ENCODE data around the gene PIK3R1. TPM values are rescaled to one million over a fixed set of nuclear protein-coding genes. Genes with fewer than 3 reads are reported as not detected.

The PIK3R1 gene
- total and polyA plus RNA-seq, 4 donors, result 73.3 to 123 (median 88.3) TPM

DNA sequence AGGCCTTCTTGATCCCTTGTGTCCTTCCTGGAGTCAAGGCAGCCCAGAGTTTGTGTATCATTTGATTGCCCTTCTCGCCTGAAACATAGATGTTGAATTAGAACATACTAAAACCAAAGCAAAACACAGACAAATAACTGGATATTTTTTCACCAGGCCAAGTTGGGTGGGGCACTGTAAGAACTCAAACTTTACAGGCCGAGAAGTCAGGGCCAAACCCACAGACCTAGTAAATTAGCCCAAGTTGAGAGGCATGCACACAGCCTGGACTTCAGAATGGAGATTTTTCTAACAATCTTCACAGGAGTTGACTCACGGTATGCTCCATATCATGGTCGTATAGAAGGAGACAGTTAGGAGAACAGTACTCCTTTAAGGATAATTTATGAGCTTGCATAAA, 121.7 kb downstream of the PIK3R1 start:
- Histone ChIP-seq H3K9me3 (ENCODE audit: control insufficient read depth, insufficient read depth, low read length) (no peaks in the 10 kb centered on the region), H3K4me3 (ENCODE audit: low read depth, low read length) (no peak overlapping the region), H3K4me1 (ENCODE audit: control insufficient read depth, insufficient read depth, low read length) (no peaks in the 10 kb centered on the region), H3K27me3 (ENCODE audit: control insufficient read depth, insufficient read depth, low read length) (no peaks in the 10 kb centered on the region), H3K27ac (ENCODE audit: low read depth, low read length) (no peak overlapping the region), H3K36me3 (ENCODE audit: control insufficient read depth, insufficient read depth, low read length) (no peaks in the 10 kb centered on the region)
- WGBS (ENCODE audit: insufficient coverage), result no CpG with 5 or more reads among the region's 4 CpGs
- no peak for DNase-seq (ENCODE audit: low read depth in 4 of 6, low spot score in 6 of 6)

DNA sequence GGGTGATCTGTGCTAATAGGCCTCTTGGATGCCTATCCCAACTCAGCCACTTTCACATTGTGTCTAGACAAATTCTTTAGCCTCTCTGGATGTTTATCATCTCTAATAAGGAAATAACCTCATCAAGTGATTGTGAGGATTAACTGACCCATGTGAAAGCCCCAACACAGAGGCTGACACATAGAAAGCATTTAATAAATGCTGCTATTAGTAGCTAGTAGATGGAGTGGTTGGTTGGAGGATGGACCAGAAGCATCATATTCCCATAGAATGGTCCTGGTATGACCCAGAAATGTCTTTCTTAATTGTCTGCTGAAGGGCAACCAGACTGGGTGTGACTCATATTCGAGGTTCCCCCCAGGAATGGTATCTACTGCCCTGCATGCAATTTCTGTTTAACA, 124.4 kb downstream of the PIK3R1 start:
- no CpG with 5 or more reads among the region's 1 CpG for WGBS (ENCODE audit: insufficient coverage)
- Histone ChIP-seq H3K4me1 (ENCODE audit: control insufficient read depth, insufficient read depth, low read length) (no peaks in the 10 kb centered on the region), H3K4me3 (ENCODE audit: low read depth, low read length) (no peak overlapping the region), H3K27me3 (ENCODE audit: control insufficient read depth, insufficient read depth, low read length) (no peaks in the 10 kb centered on the region), H3K36me3 (ENCODE audit: control insufficient read depth, insufficient read depth, low read length) (no peaks in the 10 kb centered on the region), H3K27ac (ENCODE audit: low read depth, low read length) (no peak overlapping the region), H3K9me3 (ENCODE audit: control insufficient read depth, insufficient read depth, low read length) (no peaks in the 10 kb centered on the region)
- DNase-seq (ENCODE audit: low read depth in 4 of 6, low spot score in 6 of 6), result no peak

DNA sequence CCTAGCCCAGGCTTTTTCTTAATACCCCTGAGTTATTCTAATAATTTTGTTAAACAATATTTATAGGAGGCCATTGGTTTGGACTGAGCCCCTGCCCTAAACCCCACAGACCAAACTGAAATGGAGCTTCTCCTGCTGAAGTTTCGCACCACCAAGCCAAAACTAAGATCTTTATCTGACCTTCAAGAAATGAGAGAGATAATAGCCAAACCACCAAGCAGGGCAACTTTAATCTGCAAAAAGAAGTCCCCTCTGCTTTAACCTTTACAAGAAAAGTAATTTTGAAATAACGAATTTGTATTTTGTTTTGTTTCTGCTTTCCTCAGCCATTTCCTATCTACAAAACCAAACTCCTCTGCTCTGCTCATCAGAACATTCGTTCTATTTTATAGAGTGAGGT, 125.5 kb downstream of the PIK3R1 start:
- WGBS (ENCODE audit: insufficient coverage), result no CpG with 5 or more reads among the region's 3 CpGs
- Histone ChIP-seq H3K27ac (ENCODE audit: low read depth, low read length) (no peak overlapping the region), H3K4me3 (ENCODE audit: low read depth, low read length) (no peak overlapping the region), H3K27me3 (ENCODE audit: control insufficient read depth, insufficient read depth, low read length) (no peaks in the 10 kb centered on the region), H3K4me1 (ENCODE audit: control insufficient read depth, insufficient read depth, low read length) (no peaks in the 10 kb centered on the region), H3K9me3 (ENCODE audit: control insufficient read depth, insufficient read depth, low read length) (no peaks in the 10 kb centered on the region), H3K36me3 (ENCODE audit: control insufficient read depth, insufficient read depth, low read length) (no peaks in the 10 kb centered on the region)
- DNase-seq (ENCODE audit: low read depth in 4 of 6, low spot score in 6 of 6), result no peak

DNA sequence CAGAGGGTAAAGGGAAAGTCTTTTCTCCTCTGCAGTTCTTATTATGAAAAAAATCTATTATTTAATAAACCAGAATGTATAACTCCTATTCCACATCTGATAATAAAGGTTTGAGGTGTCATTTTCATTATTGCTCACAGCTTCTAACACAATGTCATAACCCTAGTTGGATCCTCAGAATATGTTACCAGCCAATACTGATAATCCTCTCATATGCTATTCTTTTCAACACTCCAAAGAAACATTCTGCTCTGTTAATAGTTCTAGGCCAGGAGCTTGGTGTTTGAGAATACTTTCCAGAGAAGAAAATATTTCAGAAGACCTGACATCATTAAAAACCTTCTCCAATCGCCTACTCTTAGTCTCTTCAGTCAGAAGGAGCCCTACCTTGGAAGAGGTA, 127.1 kb downstream of the PIK3R1 start:
- Histone ChIP-seq H3K27me3 (ENCODE audit: control insufficient read depth, insufficient read depth, low read length) (no peaks in the 10 kb centered on the region), H3K27ac (ENCODE audit: low read depth, low read length) (no peak overlapping the region), H3K4me3 (ENCODE audit: low read depth, low read length) (no peak overlapping the region), H3K9me3 (ENCODE audit: control insufficient read depth, insufficient read depth, low read length) (no peaks in the 10 kb centered on the region), H3K4me1 (ENCODE audit: control insufficient read depth, insufficient read depth, low read length) (no peaks in the 10 kb centered on the region), H3K36me3 (ENCODE audit: control insufficient read depth, insufficient read depth, low read length) (no peaks in the 10 kb centered on the region)
- WGBS (ENCODE audit: insufficient coverage), result no CpG with 5 or more reads among the region's 1 CpG
- no peak for DNase-seq (ENCODE audit: low read depth in 4 of 6, low spot score in 6 of 6)

DNA sequence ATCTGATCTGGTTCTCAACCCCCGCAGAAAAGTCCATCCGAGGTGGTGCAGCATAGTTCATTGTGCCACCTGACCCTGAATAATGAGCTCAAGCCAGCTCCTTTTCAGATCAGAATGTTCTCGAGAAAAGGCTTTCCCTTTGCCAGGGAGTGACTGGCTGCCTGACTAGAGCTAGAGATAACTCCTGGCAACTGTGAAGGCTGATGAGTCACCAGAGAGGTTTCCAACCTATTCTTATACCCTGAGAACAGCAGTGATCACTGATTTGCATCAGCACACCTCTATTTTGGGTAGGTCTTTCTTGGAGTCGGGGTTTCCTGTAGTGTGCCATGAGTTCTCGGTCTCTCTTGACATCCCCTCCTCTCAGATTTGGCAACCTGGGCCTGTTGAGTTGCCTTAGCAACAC, 127.9 kb downstream of the PIK3R1 start:
- Histone ChIP-seq H3K9me3 (ENCODE audit: control insufficient read depth, insufficient read depth, low read length) (peaks cover 3% of the 10 kb centered on the region), H3K27ac (ENCODE audit: low read depth, low read length) (no peak overlapping the region), H3K4me1 (ENCODE audit: control insufficient read depth, insufficient read depth, low read length) (no peaks in the 10 kb centered on the region), H3K27me3 (ENCODE audit: control insufficient read depth, insufficient read depth, low read length) (no peaks in the 10 kb centered on the region), H3K36me3 (ENCODE audit: control insufficient read depth, insufficient read depth, low read length) (no peaks in the 10 kb centered on the region), H3K4me3 (ENCODE audit: low read depth, low read length) (no peak overlapping the region)
- WGBS (ENCODE audit: insufficient coverage), result 54% methylated on average over 3 of the region's 5 CpGs
- no peak for DNase-seq (ENCODE audit: low read depth in 4 of 6, low spot score in 6 of 6)

DNA sequence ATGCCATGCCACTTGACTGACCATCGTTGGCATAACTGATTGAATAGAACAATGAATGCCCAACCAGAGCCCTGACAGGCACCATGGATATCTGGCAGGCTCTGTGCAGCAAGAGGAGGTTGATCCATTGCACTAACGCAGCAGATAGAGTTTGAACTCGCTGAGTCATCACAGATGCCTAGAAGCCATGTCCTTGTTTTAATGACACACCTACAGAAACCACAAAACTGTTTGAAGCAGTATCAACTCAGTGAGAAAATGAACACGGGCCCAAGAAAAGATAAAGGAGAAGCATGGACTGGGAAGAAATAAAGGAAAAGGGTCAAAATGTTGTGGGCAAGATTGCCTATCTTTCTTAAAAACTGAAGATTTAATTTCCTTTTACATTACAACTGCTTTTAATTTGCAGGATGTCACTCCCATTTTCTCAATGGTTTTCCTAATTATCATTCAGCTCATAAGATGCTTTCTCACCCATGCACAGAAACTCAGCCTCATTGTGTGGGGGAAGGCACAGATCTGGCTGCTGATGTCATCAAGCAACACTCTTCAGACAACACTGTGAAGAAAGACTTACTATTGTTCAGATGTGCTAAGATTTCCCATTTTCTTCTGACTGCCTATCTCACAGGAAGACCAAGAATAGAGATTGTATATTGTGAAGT, 129.0 kb downstream of the PIK3R1 start:
- peaks cover 3% of the 10 kb centered on the region for H3K9me3 ChIP-seq (ENCODE audit: control insufficient read depth, insufficient read depth, low read length)
- DNase-seq (ENCODE audit: low read depth in 4 of 6, low spot score in 6 of 6), result peak in 2 of 6 donors; percentile 36 to 83
- H3K36me3 ChIP-seq (ENCODE audit: control insufficient read depth, insufficient read depth, low read length), result no peaks in the 10 kb centered on the region
- no peak overlapping the region for H3K27ac ChIP-seq (ENCODE audit: low read depth, low read length)
- H3K4me3 ChIP-seq (ENCODE audit: low read depth, low read length), result no peak overlapping the region
- no peaks in the 10 kb centered on the region for H3K27me3 ChIP-seq (ENCODE audit: control insufficient read depth, insufficient read depth, low read length)
- no peaks in the 10 kb centered on the region for H3K4me1 ChIP-seq (ENCODE audit: control insufficient read depth, insufficient read depth, low read length)
- WGBS (ENCODE audit: insufficient coverage), result 27% methylated on average over 3 of the region's 4 CpGs

DNA sequence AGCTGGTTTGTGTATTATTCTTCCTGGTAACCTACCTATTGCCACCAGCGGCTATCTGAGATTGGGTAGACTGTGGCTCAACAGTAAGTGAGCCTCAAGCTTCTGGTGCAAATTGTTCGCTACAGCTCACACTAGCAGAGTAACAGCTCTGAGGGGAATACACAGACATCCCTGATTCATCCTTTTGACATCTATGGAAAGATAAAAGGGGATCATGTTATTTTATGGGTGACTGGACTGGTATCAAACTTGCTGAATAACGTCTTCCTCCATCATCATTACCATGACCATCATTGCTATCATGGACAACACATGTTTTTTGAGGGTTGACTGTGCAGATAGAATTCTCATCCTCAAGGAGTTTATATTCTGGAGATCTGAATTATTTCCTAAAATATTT, 129.6 kb downstream of the PIK3R1 start:
- H3K27me3 ChIP-seq (ENCODE audit: control insufficient read depth, insufficient read depth, low read length), result no peaks in the 10 kb centered on the region
- no peaks in the 10 kb centered on the region for H3K36me3 ChIP-seq (ENCODE audit: control insufficient read depth, insufficient read depth, low read length)
- DNase-seq (ENCODE audit: low read depth in 4 of 6, low spot score in 6 of 6), result no peak
- WGBS (ENCODE audit: insufficient coverage), result no CpG with 5 or more reads among the region's 3 CpGs
- no peak overlapping the region for H3K4me3 ChIP-seq (ENCODE audit: low read depth, low read length)
- H3K9me3 ChIP-seq (ENCODE audit: control insufficient read depth, insufficient read depth, low read length), result peaks cover 3% of the 10 kb centered on the region
- no peak overlapping the region for H3K27ac ChIP-seq (ENCODE audit: low read depth, low read length)
- H3K4me1 ChIP-seq (ENCODE audit: control insufficient read depth, insufficient read depth, low read length), result no peaks in the 10 kb centered on the region

DNA sequence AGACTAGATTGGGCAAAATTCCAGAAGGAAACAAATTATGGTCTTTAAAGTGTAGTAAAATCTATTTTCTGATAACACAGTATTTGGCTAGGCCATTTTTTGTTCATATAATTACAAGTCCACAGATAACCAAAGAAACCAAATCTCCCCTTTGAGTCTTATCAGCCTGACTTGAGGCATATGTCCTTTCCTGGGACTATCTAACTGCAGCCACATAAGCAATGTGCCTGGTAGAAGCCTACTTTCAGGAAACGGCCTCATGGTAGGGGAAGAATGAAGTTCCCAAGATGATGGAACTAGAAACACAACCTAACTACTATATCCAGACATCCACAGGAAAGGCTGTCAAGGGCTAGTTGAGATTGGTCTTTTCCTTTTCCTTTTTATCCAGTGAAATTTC, 130.0 kb downstream of the PIK3R1 start:
- Histone ChIP-seq H3K36me3 (ENCODE audit: control insufficient read depth, insufficient read depth, low read length) (no peaks in the 10 kb centered on the region), H3K4me1 (ENCODE audit: control insufficient read depth, insufficient read depth, low read length) (no peaks in the 10 kb centered on the region), H3K27ac (ENCODE audit: low read depth, low read length) (no peak overlapping the region), H3K9me3 (ENCODE audit: control insufficient read depth, insufficient read depth, low read length) (peaks cover 3% of the 10 kb centered on the region), H3K4me3 (ENCODE audit: low read depth, low read length) (no peak overlapping the region), H3K27me3 (ENCODE audit: control insufficient read depth, insufficient read depth, low read length) (no peaks in the 10 kb centered on the region)
- WGBS (ENCODE audit: insufficient coverage), result no CpG with 5 or more reads among the region's 1 CpG
- DNase-seq (ENCODE audit: low read depth in 4 of 6, low spot score in 6 of 6), result no peak

DNA sequence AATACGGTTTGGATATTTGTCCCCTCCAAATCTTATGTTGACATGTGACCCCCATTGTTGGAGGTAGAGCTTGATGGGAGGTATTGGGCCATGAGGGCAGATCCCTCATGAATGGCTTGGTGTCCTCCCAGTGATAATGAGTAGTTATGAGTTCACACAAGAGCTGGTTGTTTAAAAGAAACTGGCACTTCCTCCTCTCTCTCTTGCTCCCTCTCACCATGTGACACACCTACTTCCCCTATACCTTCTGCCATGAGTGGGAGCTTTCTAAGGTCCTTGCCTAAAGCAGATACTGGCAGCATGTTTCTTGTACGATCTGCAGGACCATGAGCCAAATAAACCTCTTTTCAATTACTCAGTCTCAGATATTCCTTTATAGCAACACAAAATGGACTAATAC, 132.0 kb downstream of the PIK3R1 start:
- H3K9me3 ChIP-seq (ENCODE audit: control insufficient read depth, insufficient read depth, low read length), result peaks cover 3% of the 10 kb centered on the region
- H3K4me1 ChIP-seq (ENCODE audit: control insufficient read depth, insufficient read depth, low read length), result no peaks in the 10 kb centered on the region
- no peak for DNase-seq (ENCODE audit: low read depth in 4 of 6, low spot score in 6 of 6)
- WGBS (ENCODE audit: insufficient coverage), result 86% methylated on average over 1 of the region's 2 CpGs
- H3K27ac ChIP-seq (ENCODE audit: low read depth, low read length), result no peak overlapping the region
- no peaks in the 10 kb centered on the region for H3K36me3 ChIP-seq (ENCODE audit: control insufficient read depth, insufficient read depth, low read length)
- no peak overlapping the region for H3K4me3 ChIP-seq (ENCODE audit: low read depth, low read length)
- no peaks in the 10 kb centered on the region for H3K27me3 ChIP-seq (ENCODE audit: control insufficient read depth, insufficient read depth, low read length)

DNA sequence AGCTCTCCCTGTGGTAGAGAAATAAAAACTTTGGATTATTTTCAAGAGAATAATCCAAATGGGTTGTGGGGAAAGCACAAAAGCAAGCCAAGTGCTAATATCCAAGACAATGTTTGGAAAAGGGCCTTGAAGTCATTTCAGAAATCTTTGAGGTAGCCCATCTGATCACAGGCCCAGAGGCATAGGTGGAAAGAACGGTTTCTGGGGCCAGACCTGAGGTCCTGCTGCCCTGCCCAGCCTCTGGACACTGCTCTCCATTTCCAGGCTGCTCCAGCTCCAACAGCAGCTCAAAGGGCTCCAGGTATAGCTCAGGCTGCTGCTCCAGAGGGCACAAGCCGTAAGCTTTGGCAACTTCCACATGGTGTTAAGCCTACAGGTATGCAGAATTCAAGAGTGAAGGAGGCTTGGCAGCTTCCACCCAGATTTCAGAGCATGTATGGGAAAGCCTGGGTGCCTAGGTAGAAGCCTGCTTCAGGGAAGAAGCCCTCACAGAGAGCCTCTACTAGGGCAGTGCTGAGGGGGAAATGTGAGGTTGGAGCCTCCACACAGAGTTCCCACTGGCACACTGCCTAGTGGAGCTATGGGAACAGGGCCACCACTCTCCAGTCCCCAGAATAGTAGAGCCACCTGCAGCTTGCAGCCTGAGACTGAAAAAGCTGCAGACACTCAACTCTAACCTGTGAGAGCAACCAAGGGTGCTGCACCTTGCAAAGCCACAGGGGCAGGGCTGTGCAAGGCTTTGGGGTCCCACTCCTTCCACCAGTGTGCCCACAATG, 133.1 kb downstream of the PIK3R1 start:
- DNase-seq (ENCODE audit: low read depth in 4 of 6, low spot score in 6 of 6), result no peak
- 95% methylated on average over 2 of the region's 2 CpGs for WGBS (ENCODE audit: insufficient coverage)
- Histone ChIP-seq H3K9me3 (ENCODE audit: control insufficient read depth, insufficient read depth, low read length) (peaks cover 3% of the 10 kb centered on the region), H3K27ac (ENCODE audit: low read depth, low read length) (no peak overlapping the region), H3K36me3 (ENCODE audit: control insufficient read depth, insufficient read depth, low read length) (no peaks in the 10 kb centered on the region), H3K27me3 (ENCODE audit: control insufficient read depth, insufficient read depth, low read length) (no peaks in the 10 kb centered on the region), H3K4me1 (ENCODE audit: control insufficient read depth, insufficient read depth, low read length) (no peaks in the 10 kb centered on the region), H3K4me3 (ENCODE audit: low read depth, low read length) (no peak overlapping the region)

Measured in spinal cord (tissue), 10 donors.